Caki2 (cell line): ENCODE data around the gene C6orf118. TPM values are rescaled to one million over a fixed set of nuclear protein-coding genes. Genes with fewer than 3 reads are reported as not detected.
A peak's percentile ranks its signal among the peaks of the same experiment; 100 is the strongest.

Experiments used
- DNase-seq: peaks from one replicate; pipeline ENCODE4 v3.0.0-alpha.2; 2015; ENCODE audit warnings: low read depth
- in situ Hi-C: cut with HindIII; loops from 2 replicates; pipeline ENCODE4 v1.10.0; 2016; ENCODE audit warnings: low sequenced_read_pairs, low pct_unique_long_range_greater_than_20kb, mixed read lengths
- total RNA-seq: library from RNA; depleted of rRNA; stranded (reverse); fragments of >200 nt; shearing (Covaris generic); gene quantifications from 2 replicates; pipeline ENCODE4 v1.2.3, GENCODE V29; 2014; ENCODE audit warnings: low replicate concordance

C6orf118 gene
- total RNA-seq, 1 experiment from 2014 or later: not detected

GRCh38 chr6:165249808-165250207, 59.6 kb downstream of the C6orf118 start:
- in situ Hi-C loops: no loop called here

DNA sequence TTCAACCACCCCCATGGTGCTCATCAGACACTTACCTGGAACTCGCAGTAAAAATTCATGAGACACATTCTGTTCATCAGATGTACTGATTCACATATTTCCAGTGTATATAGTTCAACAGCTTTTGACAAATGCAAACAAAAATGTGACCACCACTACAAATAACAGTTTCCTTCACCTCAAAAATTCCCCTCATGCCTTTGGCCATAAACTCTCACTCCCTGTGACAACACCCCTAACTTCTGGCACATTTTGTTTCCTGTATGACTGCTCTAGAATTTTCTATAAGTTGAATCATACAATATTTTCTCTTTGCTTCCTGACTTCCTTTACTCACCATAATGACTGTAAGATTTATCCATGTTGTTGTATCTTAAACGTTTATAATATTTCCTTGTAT, 63.7 kb downstream of the C6orf118 start:
- DNase-seq: no peak
- in situ Hi-C loops: no loop called here

More at GRCh38 chr6:165249808-165250207, 59.6 kb downstream of the C6orf118 start:
- DNase-seq: no peak

DNA sequence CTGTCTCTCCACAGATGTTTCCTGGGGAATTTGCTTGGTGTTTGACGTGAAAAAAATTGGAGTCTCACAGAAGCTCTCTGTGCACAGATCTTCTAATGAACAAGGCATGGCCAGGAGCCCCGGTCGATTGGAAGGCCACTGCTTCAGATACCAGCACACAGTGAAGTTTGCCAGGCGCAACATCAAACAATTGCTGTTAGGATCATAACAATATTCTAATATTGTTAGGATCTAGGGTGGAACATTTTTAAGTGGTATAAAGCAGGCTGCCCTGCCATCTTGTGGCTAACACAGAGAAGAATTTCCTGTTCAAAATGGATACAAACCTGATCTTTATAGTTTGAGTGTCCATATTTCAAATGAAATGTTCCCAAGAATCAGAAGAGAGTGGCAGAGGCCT, 64.1 kb downstream of the C6orf118 start:
- in situ Hi-C loops: no loop called here
- no peak for DNase-seq

DNA sequence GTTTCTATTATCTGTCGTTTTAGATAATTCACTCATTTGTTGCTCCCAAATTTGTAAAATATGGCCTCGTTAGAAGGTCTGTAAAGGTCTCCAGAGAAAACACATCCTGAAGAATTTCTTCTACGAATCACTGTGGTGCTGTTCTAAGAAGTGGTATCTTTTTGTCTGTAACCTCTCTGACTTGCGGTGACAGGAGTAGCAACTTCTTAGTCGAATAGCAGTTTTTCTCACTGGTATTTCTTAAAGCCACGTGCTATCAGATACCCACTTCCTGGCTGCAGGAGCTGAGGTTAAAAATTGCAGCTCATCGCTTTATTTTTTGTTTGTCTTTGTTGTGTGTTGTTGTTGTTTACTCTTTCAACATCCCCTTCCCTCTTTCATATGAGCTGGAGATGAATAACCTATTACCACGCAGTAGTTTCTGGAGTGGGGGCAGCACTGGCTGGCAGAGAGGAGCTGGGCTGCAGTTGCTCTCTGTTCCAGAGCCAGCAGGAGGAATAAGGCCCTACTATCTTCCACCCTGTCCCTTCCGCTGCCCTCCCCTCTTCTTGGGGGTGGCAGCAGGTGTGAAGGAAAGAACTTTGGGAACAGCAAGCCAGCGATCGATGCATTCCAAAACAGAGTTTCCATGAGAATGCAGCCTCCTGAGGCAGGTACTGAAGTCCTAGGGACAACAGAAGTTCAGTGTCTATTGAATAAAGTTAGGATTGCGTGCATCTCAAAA, 64.7 kb downstream of the C6orf118 start:
- in situ Hi-C loops: no loop called here
- no peak for DNase-seq

- in situ Hi-C loops: no loop called here
Measured at GRCh38 chr6:165243801-165244200, 65.6 kb downstream of the C6orf118 start.

DNA sequence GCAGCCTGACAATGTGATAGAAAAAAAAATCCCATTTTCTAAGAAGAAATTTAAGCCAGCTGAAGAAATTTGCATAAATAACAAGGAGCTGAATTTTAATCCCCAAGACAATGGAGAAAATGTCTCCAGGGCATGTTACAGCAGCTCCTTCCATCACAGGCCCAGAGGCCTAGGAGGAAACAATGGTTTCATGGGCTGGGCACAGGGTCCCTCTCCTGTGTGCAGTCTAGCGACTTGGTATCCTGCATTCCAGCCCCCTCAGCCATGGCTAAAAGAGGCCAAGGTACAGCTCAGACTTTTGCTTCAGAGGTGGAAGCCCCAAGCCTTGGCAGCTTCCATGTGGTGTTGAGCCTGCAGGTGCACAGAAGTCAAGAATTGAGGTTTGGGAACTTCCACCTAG, 73.1 kb downstream of the C6orf118 start:
- DNase-seq: no peak
- in situ Hi-C loops: no loop called here

More at GRCh38 chr6:165243801-165244200, 65.6 kb downstream of the C6orf118 start:
- DNase-seq: no peak

- in situ Hi-C loops: no loop called here
- DNase-seq: no peak
Measured at GRCh38 chr6:165232731-165233488, 76.5 kb downstream of the C6orf118 start.

DNA sequence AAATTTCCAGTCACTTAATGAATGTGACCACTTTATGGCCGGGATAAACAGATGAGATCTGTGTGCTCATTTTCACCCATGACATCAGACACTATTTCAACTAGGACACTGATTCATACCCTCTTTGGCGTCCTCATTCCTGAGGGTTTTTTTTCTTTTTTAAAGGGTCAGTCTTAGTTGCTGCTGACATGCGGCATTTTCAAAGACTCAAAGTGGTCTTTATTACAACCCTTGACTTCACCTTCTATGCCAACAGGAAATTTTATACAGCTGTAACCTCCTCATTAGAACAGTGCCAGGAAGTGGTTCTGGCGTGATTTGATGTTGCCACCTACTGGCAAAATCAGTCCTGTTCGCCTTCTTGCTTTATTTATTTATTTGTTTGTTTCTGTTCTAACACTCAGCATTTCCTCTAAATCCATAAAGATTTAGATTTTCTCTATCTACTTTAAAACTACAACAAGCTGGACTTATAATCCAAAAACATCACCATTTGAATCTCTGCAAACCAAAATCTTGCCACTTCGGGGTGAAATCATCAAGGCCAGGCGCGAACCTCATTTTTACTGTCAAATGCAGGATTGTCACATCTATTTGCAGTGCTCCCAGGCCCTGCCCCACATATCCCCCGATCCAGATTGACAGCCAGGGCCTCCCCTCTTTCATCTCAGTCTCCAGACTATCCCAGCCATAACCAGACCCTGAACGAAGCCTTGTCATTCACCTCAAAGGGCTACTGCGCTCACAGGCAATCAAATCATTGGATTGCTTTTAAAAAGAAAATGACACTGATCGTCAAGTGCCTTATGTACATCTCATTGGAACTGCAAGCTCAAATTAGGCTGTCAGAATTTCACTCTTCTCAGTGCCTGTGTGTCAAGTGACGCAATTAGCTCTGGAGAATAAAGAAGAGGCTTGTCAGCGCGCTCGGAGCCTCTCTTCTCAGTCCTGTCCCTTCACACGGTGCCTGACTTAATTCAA, 77.5 kb downstream of the C6orf118 start:
- DNase-seq: peak; percentile 30
- in situ Hi-C loops: no loop called here

- no peak for DNase-seq
- in situ Hi-C loops: no loop called here
Measured at GRCh38 chr6:165231177-165231576, 78.2 kb downstream of the C6orf118 start.
